Esophagus squamous epithelium (tissue), 5 donors: ENCODE results near the gene SIGLEC12. TPM values are rescaled to one million over a fixed set of nuclear protein-coding genes. Genes with fewer than 3 reads are reported as not detected.

Source experiments
- DNase-seq: peaks from one replicate; lab custom pipeline; 2025; lab: John Stamatoyannopoulos, UW
- H3K27ac ChIP-seq, 4 donors: fragments of 200-600 bp; sonication (generic); one replicate each; pipeline ENCODE4 v1.5.1; 2016 to 2019; ENCODE audit warnings: mild to moderate bottlenecking in 1 of 4
- H3K27me3 ChIP-seq, 4 donors: fragments of 200-600 bp; sonication (generic); 1 replicate in 3 of 4; 2 replicates in 1 of 4; pipeline versions ENCODE4 v1.5.1 to v1.6.0; 2017 to 2021; ENCODE audit warnings: antibody characterized with exemption in 1 of 4
- H3K36me3 ChIP-seq, 3 donors: fragments of 200-600 bp; sonication (generic); one replicate each; pipeline ENCODE4 v1.5.1; 2016 to 2019
- H3K4me1 ChIP-seq, 3 donors: fragments of 200-600 bp; sonication (generic); one replicate each; pipeline ENCODE4 v1.5.1; 2017 to 2019
- H3K4me3 ChIP-seq, 4 donors: fragments of 200-600 bp; sonication (generic); 1 replicate in 3 of 4; 2 replicates in 1 of 4; pipeline ENCODE4 v1.5.1; 2016 to 2019; ENCODE audit warnings: mild to moderate bottlenecking in 2 of 4, moderate library complexity in 1 of 4
- H3K9me3 ChIP-seq, 3 donors: fragments of 200-600 bp; sonication (generic); one replicate each; pipeline ENCODE4 v1.5.1; 2016 to 2019
- CTCF ChIP-seq, 6 experiments: fragments of 450-650 bp in 4 of 6; fragments of 200-600 bp in 2 of 6; sonication (generic) in 2 of 6; IDR thresholded peaks; one replicate each; pipeline ENCODE4 v1.5.1; 2016 to 2019; ENCODE audit warnings: antibody characterized with exemption in 6 of 6, mild to moderate bottlenecking in 4 of 6, moderate library complexity in 4 of 6
- POLR2A ChIP-seq, 4 donors: fragments of 450-650 bp; IDR thresholded peaks; one replicate each; pipeline ENCODE4 v1.6.1; 2017; ENCODE audit warnings: antibody characterized with exemption in 4 of 4, mild to moderate bottlenecking in 4 of 4, moderate library complexity in 3 of 4
- WGBS, 2 donors: methylation state at CpG; one replicate each; pipeline ENCODE4 v1.1.5; 2018; 5-methylcytosine and 5-hydroxymethylcytosine counted together
- intact Hi-C: fragments of 100-400 bp; cut with DNase I; formaldehyde crosslinking; loops from one replicate; pipeline ENCODE4 v1.15.0; 2022
- total RNA-seq, 4 donors: library from RNA; depleted of rRNA; stranded (reverse); fragments of >200 nt; gene quantifications; one replicate each; pipeline ENCODE4 v1.1.0, GENCODE V29; 2016
- donor health status: DM: yes; HTN: yes; CAD: no.

Gene SIGLEC12
- total RNA-seq, 4 donors from 2014 or later: 0.22 to 0.91 TPM; not detected in 2

- Histone ChIP-seq H3K27me3 (peaks cover 0 to 13% (median 0%) of the 10 kb centered on the region in 4 donors), H3K4me3 (no peak overlapping the region), H3K27ac (no peak overlapping the region), H3K4me1 (no peaks in the 10 kb centered on the region), H3K9me3 (no peaks in the 10 kb centered on the region), H3K36me3 (no peaks in the 10 kb centered on the region)
- TF ChIP-seq POLR2A (IDR thresholded peaks at IDR 0.05): no peak
- no peak for TF ChIP-seq CTCF (IDR thresholded peaks at IDR 0.05)
- intact Hi-C loops: no loop called here
- 30 to 68% methylated on average over 2 to 3 of the region's 3 CpGs for WGBS, 2 donors
- no peak for DNase-seq
These were observed 3.9 kb downstream of the SIGLEC12 start for GRCh38 chr19:51497666-51498065.

- WGBS, 2 donors: 14 to 24% methylated on average over 2 of the region's 2 CpGs
- no peak for DNase-seq
- Histone ChIP-seq H3K9me3 (no peaks in the 10 kb centered on the region), H3K27me3 (peaks cover 0 to 15% (median 0%) of the 10 kb centered on the region in 4 donors), H3K4me1 (no peaks in the 10 kb centered on the region), H3K27ac (no peak overlapping the region), H3K4me3 (no peak overlapping the region), H3K36me3 (no peaks in the 10 kb centered on the region)
- intact Hi-C loops: no loop called here
- TF ChIP-seq CTCF (IDR thresholded peaks at IDR 0.05) (no peak), POLR2A (IDR thresholded peaks at IDR 0.05) (no peak)
These were observed 7.8 kb downstream of the SIGLEC12 start for GRCh38 chr19:51493776-51494175.

GRCh38 chr19:51491586-51491985 lies 10.0 kb downstream of the SIGLEC12 start:
- TF ChIP-seq CTCF (IDR thresholded peaks at IDR 0.05) (no peak), POLR2A (IDR thresholded peaks at IDR 0.05) (no peak)
- Histone ChIP-seq H3K27ac (no peak overlapping the region), H3K4me1 (no peaks in the 10 kb centered on the region), H3K9me3 (no peaks in the 10 kb centered on the region), H3K27me3 (peaks cover 0 to 18% (median 0%) of the 10 kb centered on the region in 4 donors), H3K4me3 (no peak overlapping the region), H3K36me3 (no peaks in the 10 kb centered on the region)
- 66 to 67% methylated on average over 6 of the region's 7 CpGs for WGBS, 2 donors
- intact Hi-C loops: no loop called here
- no peak for DNase-seq

- H3K9me3 ChIP-seq: no peaks in the 10 kb centered on the region
- no peak overlapping the region for H3K4me3 ChIP-seq
- H3K4me1 ChIP-seq: no peaks in the 10 kb centered on the region
- WGBS, 2 donors: 34 to 59% methylated on average over 7 to 12 of the region's 14 CpGs
- H3K27ac ChIP-seq: no peak overlapping the region
- intact Hi-C loops: no loop called here
- no peaks in the 10 kb centered on the region for H3K36me3 ChIP-seq
- no peak for TF ChIP-seq CTCF (IDR thresholded peaks at IDR 0.05)
- no peak for TF ChIP-seq POLR2A (IDR thresholded peaks at IDR 0.05)
- no peak for DNase-seq
- H3K27me3 ChIP-seq: peaks cover 0 to 19% (median 0%) of the 10 kb centered on the region in 4 donors
These were observed 10.9 kb downstream of the SIGLEC12 start for GRCh38 chr19:51490676-51491075.

- no peaks in the 10 kb centered on the region for H3K4me1 ChIP-seq
- DNase-seq: no peak
- no peak overlapping the region for H3K4me3 ChIP-seq
- intact Hi-C loops: no loop called here
- H3K36me3 ChIP-seq: no peaks in the 10 kb centered on the region
- H3K27me3 ChIP-seq: peaks cover 0 to 32% (median 0%) of the 10 kb centered on the region in 4 donors
- H3K27ac ChIP-seq: no peak overlapping the region
- 24 to 34% methylated on average over 2 of the region's 2 CpGs for WGBS, 2 donors
- no peaks in the 10 kb centered on the region for H3K9me3 ChIP-seq
- TF ChIP-seq CTCF (IDR thresholded peaks at IDR 0.05) (no peak), POLR2A (IDR thresholded peaks at IDR 0.05) (no peak)
These were observed 12.5 kb downstream of the SIGLEC12 start for GRCh38 chr19:51489113-51489512.
